GM23338 (cell line): Measurements from ENCODE around the gene RHBDD1.

Experiments used
- CTCF ChIP-seq, 2 experiments: fragments of 200-600 bp in 1 of 2; sonication (generic) in 1 of 2; conservative IDR thresholded peaks; 2 replicates each; pipeline versions ENCODE4 v1.5.1 to v1.6.1; 2016 to 2017; ENCODE audit warnings: antibody characterized with exemption in 2 of 2, low read depth in 2 of 2, mild to moderate bottlenecking in 2 of 2, moderate library complexity in 1 of 2
- EZH2 ChIP-seq: fragments of 200-600 bp; sonication (generic); IDR thresholded peaks from one replicate; pipeline ENCODE4 v1.8.0; 2017; ENCODE audit warnings: antibody characterized with exemption, mild to moderate bottlenecking, low read depth; ENCODE audit not compliant: unreplicated experiment
- EZH2phosphoT487 ChIP-seq: fragments of 200-600 bp; sonication (generic); IDR thresholded peaks from one replicate; pipeline ENCODE4 v1.8.1; 2018; ENCODE audit warnings: antibody characterized with exemption; ENCODE audit not compliant: unreplicated experiment
- JUNB ChIP-seq: IDR thresholded peaks from one replicate; pipeline ENCODE4 v1.6.1; 2016; ENCODE audit warnings: antibody characterized with exemption; ENCODE audit not compliant: unreplicated experiment
- NANOG ChIP-seq: IDR thresholded peaks from 2 replicates; pipeline ENCODE4 v1.6.1; 2016; ENCODE audit warnings: antibody characterized with exemption, borderline replicate concordance
- POLR2AphosphoS5 ChIP-seq: IDR thresholded peaks from 2 replicates; pipeline ENCODE4 v1.6.1; 2016; ENCODE audit warnings: antibody characterized with exemption, low read depth
- REST ChIP-seq: IDR thresholded peaks from one replicate; pipeline ENCODE4 v1.6.1; 2018; ENCODE audit warnings: antibody characterized with exemption; ENCODE audit not compliant: unreplicated experiment
- STAT1 ChIP-seq: IDR thresholded peaks from one replicate; pipeline ENCODE4 v1.6.1; 2016; ENCODE audit warnings: antibody characterized with exemption; ENCODE audit not compliant: unreplicated experiment
- ZNF114 ChIP-seq: fragments of 250-450 bp; sonication (Bioruptor Pico); IDR thresholded peaks from 2 replicates; pipeline ENCODE4 v1.5.0; 2020; ENCODE audit warnings: mild to moderate bottlenecking, moderate library complexity
- ZNF331 ChIP-seq: fragments of 250-450 bp; sonication (Bioruptor Pico); IDR thresholded peaks from 2 replicates; pipeline ENCODE4 v1.5.0; 2020; ENCODE audit warnings: low read depth, mild to moderate bottlenecking, moderate library complexity

- TF ChIP-seq EZH2phosphoT487 (no peak), POLR2AphosphoS5 (no peak), EZH2 (no peak), CTCF (conservative IDR thresholded peaks at IDR 0.05; ENCODE audit: low read depth in 2 of 2) (no peak), REST (no peak), JUNB (no peak), ZNF114 (CRISPR knock-in tag) (no peak), ZNF331 (CRISPR knock-in tag) (no peak), STAT1 (no peak), NANOG (no peak)
Observed at GRCh38 chr2:226794196-226794661, 41.6 kb upstream of the RHBDD1 start.
